CD14-positive monocyte (primary cell): ENCODE data around the gene LYRM4. TPM values are rescaled to one million over a fixed set of nuclear protein-coding genes. Genes with fewer than 3 reads are reported as not detected.
A peak's percentile ranks its signal among the peaks of the same experiment; 100 is the strongest.

Source experiments
- DNase-seq, 3 donors: peaks; one replicate each; pipeline ENCODE4 v3.0.0-alpha.2; 2011 to 2022
- H2AFZ ChIP-seq: 2 replicates; pipeline ENCODE4 v1.6.0; 2012; ENCODE audit warnings: mild to moderate bottlenecking, low read depth, low read length, inconsistent platforms; ENCODE audit not compliant: insufficient read depth, poor library complexity, severe bottlenecking
- H3K27ac ChIP-seq, 2 donors: 1 replicate in 1 of 2; 2 replicates in 1 of 2; pipeline ENCODE4 v1.5.1; 2012 to 2013; ENCODE audit warnings: low read length in 2 of 2, control low read depth in 1 of 2, inconsistent platforms in 1 of 2, low read depth in 1 of 2, mild to moderate bottlenecking in 1 of 2
- H3K27me3 ChIP-seq, 2 donors: one replicate each; pipeline versions ENCODE4 v1.6.0 to v1.6.1; 2011 to 2013; ENCODE audit warnings: low read length in 2 of 2; ENCODE audit not compliant: control insufficient read depth in 2 of 2, insufficient read depth in 2 of 2
- H3K36me3 ChIP-seq, 2 donors: replicated peaks in 1 of 2; 1 replicate in 1 of 2; 2 replicates in 1 of 2; pipeline versions ENCODE4 v1.5.1 to v1.6.1; 2012 to 2013; ENCODE audit warnings: low read length in 2 of 2, control low read depth in 1 of 2, inconsistent platforms in 1 of 2, mild to moderate bottlenecking in 1 of 2; ENCODE audit not compliant: insufficient read depth in 2 of 2, control insufficient read depth in 1 of 2
- H3K4me1 ChIP-seq, 2 donors: 1 replicate in 1 of 2; 2 replicates in 1 of 2; pipeline versions ENCODE4 v1.5.1 to v1.6.1; 2012 to 2013; ENCODE audit warnings: low read length in 2 of 2, control low read depth in 1 of 2, inconsistent platforms in 1 of 2, mild to moderate bottlenecking in 1 of 2, moderate library complexity in 1 of 2; ENCODE audit not compliant: insufficient read depth in 2 of 2, control insufficient read depth in 1 of 2
- H3K4me2 ChIP-seq: replicated peaks from 2 replicates; pipeline ENCODE3; 2012; ENCODE audit warnings: low read length, moderate library complexity, mild to moderate bottlenecking; ENCODE audit not compliant: poor library complexity, severe bottlenecking; ENCODE audit errors: extremely low read depth
- H3K4me3 ChIP-seq, 3 experiments: fragments of 200-600 bp in 1 of 3; sonication (generic) in 1 of 3; replicated peaks in 1 of 3; 1 replicate in 2 of 3; 2 replicates in 1 of 3; pipeline ENCODE4 v1.5.1; 2011 to 2013; ENCODE audit warnings: low read length in 3 of 3, mild to moderate bottlenecking in 3 of 3, control low read depth in 2 of 3, low read depth in 2 of 3, inconsistent platforms in 1 of 3, moderate library complexity in 1 of 3
- H3K79me2 ChIP-seq: 2 replicates; pipeline ENCODE4 v1.6.0; 2012; ENCODE audit warnings: mild to moderate bottlenecking, control low read depth, inconsistent platforms, low read length, moderate library complexity; ENCODE audit not compliant: insufficient read depth
- H3K9ac ChIP-seq: 2 replicates; pipeline ENCODE4 v1.6.0; 2017; ENCODE audit warnings: low read length, mild to moderate bottlenecking; ENCODE audit not compliant: insufficient read depth, poor library complexity, severe bottlenecking
- H3K9me3 ChIP-seq, 2 donors: replicated peaks in 1 of 2; 1 replicate in 1 of 2; 2 replicates in 1 of 2; pipeline versions ENCODE4 v1.5.1 to v1.6.1; 2012 to 2013; ENCODE audit warnings: low read length in 2 of 2, control low read depth in 1 of 2; ENCODE audit not compliant: control insufficient read depth in 1 of 2, insufficient read depth in 1 of 2
- H4K20me1 ChIP-seq: 2 replicates; pipeline ENCODE4 v1.6.0; 2012; ENCODE audit warnings: mild to moderate bottlenecking, low read length, control low read depth, moderate library complexity; ENCODE audit not compliant: insufficient read depth
- H3K27ac Mint-ChIP-seq, 7 donors: one replicate each; pipeline ENCODE4 v1.8.0; 2020; ENCODE audit warnings: mild to moderate bottlenecking in 7 of 7, mixed read lengths in 7 of 7, moderate library complexity in 6 of 7, inconsistent platforms in 2 of 7
- H3K27me3 Mint-ChIP-seq, 3 donors: one replicate each; pipeline ENCODE4 v1.8.0; 2021 to 2022; ENCODE audit warnings: low read depth in 3 of 3, mild to moderate bottlenecking in 3 of 3, mixed read lengths in 3 of 3, moderate library complexity in 3 of 3, inconsistent platforms in 1 of 3
- H3K36me3 Mint-ChIP-seq, 2 donors: one replicate each; pipeline ENCODE4 v1.8.0; 2020; ENCODE audit warnings: mixed read lengths in 2 of 2, inconsistent platforms in 1 of 2, mild to moderate bottlenecking in 1 of 2
- H3K4me1 Mint-ChIP-seq: one replicate; pipeline ENCODE4 v1.8.0; 2020; ENCODE audit warnings: mild to moderate bottlenecking, mixed read lengths
- H3K4me3 Mint-ChIP-seq, 2 donors: one replicate each; pipeline ENCODE4 v1.8.0; 2020; ENCODE audit warnings: mild to moderate bottlenecking in 2 of 2, mixed read lengths in 2 of 2, moderate library complexity in 1 of 2
- H3K9me3 Mint-ChIP-seq, 7 donors: one replicate each; pipeline ENCODE4 v1.8.0; 2020 to 2022; ENCODE audit warnings: mixed read lengths in 7 of 7, mild to moderate bottlenecking in 6 of 7, moderate library complexity in 6 of 7, inconsistent platforms in 2 of 7
- WGBS: methylation state at CpG from one replicate; pipeline ENCODE4 v1.1.5; 2013; ENCODE audit warnings: missing lambda C conversion rate; ENCODE audit not compliant: insufficient coverage; 5-methylcytosine and 5-hydroxymethylcytosine counted together
- intact Hi-C, 2 donors: fragments of 100-400 bp; cut with micrococcal nuclease; formaldehyde crosslinking; loops; one replicate each; pipeline versions ENCODE4 v1.15.0 to v1.15.1; 2023
- polyA plus RNA-seq, 3 donors: library from polyadenylated mRNA; depleted of rRNA in 1 of 3; unstranded in 2 of 3; stranded (reverse) in 1 of 3; fragments of 300-500 nt in 2 of 3; fragments of >200 nt in 1 of 3; fragmentation: Illumina TruSeq in 2 of 3; gene quantifications; 1 replicate in 2 of 3; 2 replicates in 1 of 3; pipeline ENCODE4 v1.2.3, GENCODE V29; 2012 to 2021
- TF ChIP-seq, protein P1 (sequence below): fragments of 200-600 bp; IDR thresholded peaks from one replicate; pipeline ENCODE4 v1.8.0; 2022; ENCODE audit warnings: antibody characterized with exemption, mild to moderate bottlenecking

The LYRM4 gene
- polyA plus RNA-seq, 3 donors, result 13.7 to 19.6 (median 18.1) TPM

DNA sequence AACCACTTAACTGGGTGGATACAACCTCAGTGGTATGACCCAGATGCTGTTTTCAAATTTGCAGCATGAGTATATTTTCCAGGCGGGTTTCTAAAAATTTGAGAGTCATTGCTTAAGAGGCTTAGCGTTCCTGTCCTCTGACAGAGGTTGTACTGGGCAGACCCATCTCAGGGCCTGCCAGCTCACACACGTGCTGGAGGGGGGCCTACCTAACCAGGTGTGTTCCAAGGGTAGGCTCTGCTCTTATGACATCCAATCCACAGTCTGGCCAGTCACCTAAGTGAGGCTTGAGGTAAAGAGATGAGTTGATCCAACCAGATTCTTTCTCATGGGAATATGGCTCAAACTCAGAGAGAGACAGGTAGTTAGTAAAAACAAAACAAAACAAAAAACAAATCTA is 1.3 kb downstream of the LYRM4 start:
- 78% methylated on average over 3 of the region's 3 CpGs for WGBS
- peaks cover 0 to 7% of the 10 kb centered on the region in 2 donors for H3K36me3 Mint-ChIP-seq
- H3K27me3 Mint-ChIP-seq, result peaks cover 0 to 3% (median 0%) of the 10 kb centered on the region in 3 donors
- no peaks in the 10 kb centered on the region for H3K27me3 ChIP-seq
- peak overlapping the region in 6 of 7 donors; percentile 19 to 99 (median 84) for H3K27ac Mint-ChIP-seq
- peaks cover 19% of the 10 kb centered on the region for H3K4me1 Mint-ChIP-seq
- H2AFZ ChIP-seq, result peak overlapping the region; percentile 100
- no peaks in the 10 kb centered on the region for H3K9me3 ChIP-seq
- peak overlapping the region in 1 of 2 donors; percentile 96 for H3K27ac ChIP-seq
- no peak for DNase-seq
- no peaks in the 10 kb centered on the region for H4K20me1 ChIP-seq
- no peaks in the 10 kb centered on the region for H3K9me3 Mint-ChIP-seq
- peak overlapping the region; percentile 96 for H3K4me2 ChIP-seq
- peak overlapping the region in 1 of 3 experiments; percentile 99 for H3K4me3 ChIP-seq
- TF ChIP-seq, protein P1, sequence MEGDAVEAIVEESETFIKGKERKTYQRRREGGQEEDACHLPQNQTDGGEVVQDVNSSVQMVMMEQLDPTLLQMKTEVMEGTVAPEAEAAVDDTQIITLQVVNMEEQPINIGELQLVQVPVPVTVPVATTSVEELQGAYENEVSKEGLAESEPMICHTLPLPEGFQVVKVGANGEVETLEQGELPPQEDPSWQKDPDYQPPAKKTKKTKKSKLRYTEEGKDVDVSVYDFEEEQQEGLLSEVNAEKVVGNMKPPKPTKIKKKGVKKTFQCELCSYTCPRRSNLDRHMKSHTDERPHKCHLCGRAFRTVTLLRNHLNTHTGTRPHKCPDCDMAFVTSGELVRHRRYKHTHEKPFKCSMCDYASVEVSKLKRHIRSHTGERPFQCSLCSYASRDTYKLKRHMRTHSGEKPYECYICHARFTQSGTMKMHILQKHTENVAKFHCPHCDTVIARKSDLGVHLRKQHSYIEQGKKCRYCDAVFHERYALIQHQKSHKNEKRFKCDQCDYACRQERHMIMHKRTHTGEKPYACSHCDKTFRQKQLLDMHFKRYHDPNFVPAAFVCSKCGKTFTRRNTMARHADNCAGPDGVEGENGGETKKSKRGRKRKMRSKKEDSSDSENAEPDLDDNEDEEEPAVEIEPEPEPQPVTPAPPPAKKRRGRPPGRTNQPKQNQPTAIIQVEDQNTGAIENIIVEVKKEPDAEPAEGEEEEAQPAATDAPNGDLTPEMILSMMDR, result no peak
- peaks cover 17 to 21% of the 10 kb centered on the region in 2 donors for H3K4me1 ChIP-seq
- no peaks in the 10 kb centered on the region for H3K36me3 ChIP-seq
- peak overlapping the region; percentile 2 to 95 for H3K4me3 Mint-ChIP-seq
- peaks cover 36% of the 10 kb centered on the region for H3K79me2 ChIP-seq
- no peak overlapping the region for H3K9ac ChIP-seq
- intact Hi-C loops, result no loop called here

DNA sequence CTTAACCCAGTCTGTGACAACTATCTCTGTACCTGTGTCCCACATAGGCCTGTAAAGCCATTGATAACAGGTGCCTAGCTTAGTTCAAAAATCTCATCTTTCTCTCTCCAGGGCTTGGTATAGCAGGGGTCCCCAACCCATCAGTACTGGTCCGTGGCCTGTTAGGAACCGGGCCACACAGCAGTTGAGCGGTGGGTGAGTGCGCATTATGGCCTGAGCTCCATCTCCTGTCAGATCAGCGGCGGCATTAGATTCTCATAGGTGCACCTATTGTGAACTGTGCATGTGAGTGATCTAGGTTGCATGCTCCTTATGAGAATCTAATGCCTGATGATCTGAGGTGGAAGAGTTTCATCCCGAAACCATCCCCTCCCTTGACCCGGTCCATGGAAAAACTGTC is 3.4 kb downstream of the LYRM4 start:
- intact Hi-C loops, result no loop called here
- no peak for DNase-seq
- Histone ChIP-seq H3K9ac (no peak overlapping the region), H3K27ac (no peak overlapping the region), H3K4me3 (no peak overlapping the region), H2AFZ (no peak overlapping the region), H4K20me1 (no peaks in the 10 kb centered on the region), H3K4me1 (peaks cover 17 to 18% of the 10 kb centered on the region in 2 donors), H3K79me2 (peaks cover 23% of the 10 kb centered on the region), H3K9me3 (no peaks in the 10 kb centered on the region), H3K36me3 (peaks cover 0 to 7% of the 10 kb centered on the region in 2 donors), H3K27me3 (no peaks in the 10 kb centered on the region), H3K4me2 (no peak overlapping the region)
- TF ChIP-seq, protein P1, result no peak
- Mint-ChIP-seq H3K9me3 (no peaks in the 10 kb centered on the region), H3K4me3 (no peak overlapping the region), H3K36me3 (peaks cover 9 to 16% of the 10 kb centered on the region in 2 donors), H3K4me1 (peaks cover 16% of the 10 kb centered on the region), H3K27me3 (peaks cover 0 to 3% (median 0%) of the 10 kb centered on the region in 3 donors), H3K27ac (peak overlapping the region in 1 of 7 donors; percentile 9)
- 97% methylated on average over 6 of the region's 8 CpGs for WGBS
